AG08396 (cell line): ENCODE results near the gene FBXL19.
A peak's percentile ranks its signal among the peaks of the same experiment; 100 is the strongest.
"Not testable (repeated sequence)": the region's sequence is repeated elsewhere in the genome, so short reads cannot be mapped to it uniquely, and the experiment has no call there.

ENCODE experiments used
- DNase-seq: peaks from one replicate; pipeline ENCODE4 v3.0.0; 2012; ENCODE audit warnings: low spot score, mixed read lengths

The FBXL19 gene

GRCh38 chr16:30922960-30923535 is 324 bp upstream of the FBXL19 start:
- DNase-seq: peak; percentile 97

DNA sequence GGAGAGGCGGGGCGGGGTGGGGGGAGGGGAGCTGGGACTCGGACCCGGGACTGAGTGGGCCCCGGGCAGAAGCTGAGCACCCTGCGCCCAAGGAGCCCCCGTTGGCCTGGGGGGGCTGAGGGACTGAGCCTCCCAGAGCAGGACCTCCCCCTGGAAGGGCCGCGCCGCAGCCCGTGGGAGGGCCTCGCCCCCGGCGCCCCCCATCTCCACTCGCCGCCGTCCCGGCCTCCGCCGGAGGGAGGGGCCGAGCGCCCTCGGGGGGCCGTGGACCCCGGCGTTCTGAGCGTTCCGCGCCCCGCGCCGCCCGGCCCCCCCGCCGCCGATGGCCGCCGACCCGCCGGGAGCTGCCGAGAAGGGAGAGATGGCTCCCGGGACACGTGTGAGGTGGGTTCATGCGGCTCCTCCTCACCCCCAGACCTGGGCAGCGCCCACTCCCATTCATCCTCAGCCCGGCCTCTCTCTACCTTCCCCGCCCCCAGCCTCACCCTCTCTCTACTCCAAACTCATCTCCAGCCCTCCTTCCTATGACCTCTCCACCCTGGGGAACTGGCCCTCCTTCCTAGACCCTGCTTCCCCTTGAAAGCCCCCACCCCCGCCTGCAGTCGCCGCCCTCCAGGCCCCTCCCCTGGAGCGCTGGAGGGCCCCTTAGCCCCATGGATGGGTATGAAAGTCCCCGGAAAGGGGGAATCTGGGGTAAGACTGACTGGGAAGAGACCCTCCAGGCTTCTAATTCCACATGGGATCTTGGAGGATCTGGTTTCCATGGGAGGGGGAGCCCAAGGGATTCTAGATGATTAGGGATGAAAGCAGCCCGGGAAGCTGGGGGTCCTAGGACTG is 922 bp downstream of the FBXL19 start:
- DNase-seq: peak; percentile 33

GRCh38 chr16:30924913-30925631 is 1.7 kb downstream of the FBXL19 start:
- no peak for DNase-seq

- no peak for DNase-seq
Measured at GRCh38 chr16:30925632-30925987, 2.2 kb downstream of the FBXL19 start.

- DNase-seq: no peak
Measured at GRCh38 chr16:30925995-30926811, 2.8 kb downstream of the FBXL19 start.

GRCh38 chr16:30926937-30927788 is 3.8 kb downstream of the FBXL19 start:
- DNase-seq: no peak

GRCh38 chr16:30927789-30928378 is 4.5 kb downstream of the FBXL19 start:
- peak; percentile 47 for DNase-seq

- DNase-seq: no peak
Measured at GRCh38 chr16:30928390-30928789, 5.0 kb downstream of the FBXL19 start.

DNA sequence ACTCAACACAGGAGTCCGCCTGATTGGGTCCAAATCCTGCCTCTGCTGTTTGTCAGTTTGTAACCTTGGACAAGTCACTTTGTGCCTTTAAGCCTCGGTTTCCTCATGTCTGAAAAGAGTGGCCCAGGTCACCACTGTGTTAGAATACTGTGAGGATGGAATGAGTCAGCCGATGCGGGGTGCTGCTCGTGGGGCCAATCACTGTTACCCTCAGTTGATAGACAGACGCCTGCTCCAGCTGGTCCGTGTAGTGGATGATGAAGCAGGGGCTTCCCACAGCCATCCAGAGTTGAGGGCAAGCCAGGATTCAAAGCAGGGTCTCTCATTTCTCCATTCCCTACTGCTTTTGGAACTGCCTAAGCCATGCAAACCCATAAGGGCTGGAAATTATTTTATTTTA is 5.8 kb downstream of the FBXL19 start:
- DNase-seq: no peak

DNA sequence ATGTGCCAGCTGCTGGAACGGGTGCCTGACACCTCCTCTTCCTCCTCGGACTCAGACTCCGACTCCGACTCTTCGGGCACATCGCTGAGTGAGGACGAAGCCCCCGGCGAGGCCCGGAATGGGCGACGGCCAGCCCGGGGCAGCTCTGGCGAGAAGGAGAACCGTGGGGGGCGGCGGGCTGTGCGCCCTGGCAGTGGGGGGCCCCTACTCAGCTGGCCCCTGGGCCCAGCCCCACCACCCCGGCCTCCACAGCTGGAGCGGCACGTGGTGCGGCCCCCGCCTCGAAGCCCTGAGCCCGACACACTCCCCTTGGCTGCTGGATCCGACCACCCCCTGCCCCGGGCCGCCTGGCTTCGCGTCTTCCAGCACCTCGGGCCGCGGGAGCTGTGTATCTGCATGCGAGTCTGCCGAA is 6.8 kb downstream of the FBXL19 start:
- no peak for DNase-seq

GRCh38 chr16:30931068-30931650 is 7.8 kb downstream of the FBXL19 start:
- no peak for DNase-seq

DNA sequence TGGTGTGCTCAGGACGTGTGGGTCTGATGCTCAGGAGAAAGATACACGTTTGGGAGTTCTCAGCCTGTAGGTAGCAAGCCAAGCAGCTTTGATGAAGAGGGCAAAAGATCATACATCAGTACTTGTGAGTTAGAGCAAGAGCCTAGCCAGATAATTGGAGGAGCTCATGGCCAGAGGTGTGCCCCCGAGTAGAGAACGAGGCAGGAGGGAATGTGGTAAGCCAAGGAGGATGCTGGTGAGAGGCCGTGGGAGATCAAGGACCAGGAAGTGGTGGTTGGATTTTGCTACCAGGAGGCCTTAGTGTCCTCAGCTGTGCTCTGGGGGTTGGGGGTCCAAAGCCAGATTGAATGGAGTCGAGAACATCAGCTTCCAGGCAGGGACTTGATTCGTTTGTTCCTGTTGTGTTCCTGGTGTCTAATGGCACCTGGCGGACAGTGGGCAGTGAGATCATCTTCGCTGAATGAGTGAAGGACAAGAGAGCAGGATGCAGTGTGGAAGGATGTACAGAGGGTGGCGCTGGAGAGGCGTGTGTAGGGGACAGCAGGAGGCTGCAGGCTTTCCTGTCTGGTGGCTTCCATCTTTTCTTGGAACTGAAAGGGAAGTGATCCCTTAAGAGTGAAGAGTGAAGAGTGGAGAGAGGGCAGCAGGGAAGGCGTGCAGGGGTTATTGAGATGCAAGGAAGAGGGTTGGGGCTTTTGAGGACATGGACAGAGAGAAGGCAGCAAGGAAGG is 11.6 kb downstream of the FBXL19 start:
- peak; percentile 73 for DNase-seq

DNA sequence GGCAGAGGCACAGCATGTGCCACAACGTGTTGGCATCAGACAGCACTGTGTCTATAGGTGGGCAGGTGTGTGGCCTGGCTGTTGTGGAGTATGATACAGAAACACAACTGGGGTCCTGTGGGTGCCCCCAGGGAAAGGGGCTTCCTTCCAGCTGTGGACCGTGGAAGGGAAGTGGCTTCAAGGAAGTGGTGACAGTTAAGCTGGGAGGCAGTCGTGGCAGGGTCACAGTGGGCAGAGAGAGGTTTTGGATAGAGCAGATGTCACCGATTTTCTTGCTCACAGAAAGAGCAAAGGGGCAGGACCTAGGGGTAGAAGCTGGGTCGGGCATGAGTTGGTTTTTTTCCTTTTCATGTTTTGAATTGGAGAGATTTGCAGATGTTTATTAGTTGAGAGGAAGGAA is 14.3 kb downstream of the FBXL19 start:
- no peak for DNase-seq

- DNase-seq: not testable (repeated sequence)
Measured at GRCh38 chr16:30939571-30939970, 16.2 kb downstream of the FBXL19 start.

GRCh38 chr16:30941600-30942425 is 18.4 kb downstream of the FBXL19 start:
- DNase-seq: peak; percentile 88

GRCh38 chr16:30942426-30942806 is 19.0 kb downstream of the FBXL19 start:
- DNase-seq: no peak

GRCh38 chr16:30944352-30944751 is 21.0 kb downstream of the FBXL19 start:
- DNase-seq: no peak

DNA sequence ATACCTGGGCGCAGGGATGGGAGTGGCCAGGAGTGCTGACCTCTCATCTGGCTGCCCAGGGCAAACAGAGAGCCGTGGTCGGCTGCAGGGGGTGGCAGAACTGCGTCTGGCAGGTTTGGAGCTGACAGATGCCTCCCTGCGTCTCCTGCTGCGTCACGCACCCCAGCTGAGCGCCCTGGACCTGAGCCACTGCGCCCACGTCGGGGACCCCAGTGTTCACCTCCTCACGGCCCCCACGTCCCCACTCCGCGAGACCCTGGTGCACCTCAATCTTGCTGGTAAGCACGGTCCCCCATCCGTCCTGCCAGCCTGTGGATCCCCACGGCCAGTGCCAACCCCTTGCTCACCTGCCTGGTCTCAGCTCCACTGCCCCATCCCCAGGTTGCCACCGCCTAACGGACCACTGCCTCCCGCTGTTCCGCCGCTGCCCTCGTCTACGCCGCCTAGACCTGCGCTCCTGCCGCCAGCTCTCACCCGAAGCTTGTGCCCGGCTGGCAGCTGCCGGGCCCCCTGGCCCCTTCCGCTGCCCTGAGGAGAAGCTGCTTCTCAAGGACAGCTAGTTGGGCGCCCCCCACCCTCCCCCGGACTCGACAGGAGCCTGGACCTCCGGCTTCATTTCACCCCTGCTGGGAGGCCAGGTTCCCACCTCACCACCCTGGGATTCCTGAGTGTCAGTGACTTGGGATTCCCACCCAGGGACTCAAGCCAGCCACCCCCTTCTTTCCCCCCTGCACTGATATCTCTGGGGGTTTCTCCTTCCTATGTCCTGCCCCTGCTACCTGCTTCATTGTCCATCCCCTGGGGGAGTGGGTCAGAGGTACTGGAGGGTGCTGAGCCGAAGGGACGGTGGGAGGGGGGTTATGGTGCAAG is 23.5 kb downstream of the FBXL19 start:
- no peak for DNase-seq
